Stimulated activated CD4-positive, alpha-beta T cell treated with anti-CD3 and anti-CD28 coated beads, Interleukin-4, amount 100 ng/mL, for 4 hours (primary cell): Measurements from ENCODE around the gene TUFT1.
A peak's percentile ranks its signal among the peaks of the same experiment; 100 is the strongest.

Source experiments
- DNase-seq, 2 experiments: peaks; one replicate each; pipeline ENCODE4 v3.0.0-alpha.2; 2020

TUFT1 gene

DNA sequence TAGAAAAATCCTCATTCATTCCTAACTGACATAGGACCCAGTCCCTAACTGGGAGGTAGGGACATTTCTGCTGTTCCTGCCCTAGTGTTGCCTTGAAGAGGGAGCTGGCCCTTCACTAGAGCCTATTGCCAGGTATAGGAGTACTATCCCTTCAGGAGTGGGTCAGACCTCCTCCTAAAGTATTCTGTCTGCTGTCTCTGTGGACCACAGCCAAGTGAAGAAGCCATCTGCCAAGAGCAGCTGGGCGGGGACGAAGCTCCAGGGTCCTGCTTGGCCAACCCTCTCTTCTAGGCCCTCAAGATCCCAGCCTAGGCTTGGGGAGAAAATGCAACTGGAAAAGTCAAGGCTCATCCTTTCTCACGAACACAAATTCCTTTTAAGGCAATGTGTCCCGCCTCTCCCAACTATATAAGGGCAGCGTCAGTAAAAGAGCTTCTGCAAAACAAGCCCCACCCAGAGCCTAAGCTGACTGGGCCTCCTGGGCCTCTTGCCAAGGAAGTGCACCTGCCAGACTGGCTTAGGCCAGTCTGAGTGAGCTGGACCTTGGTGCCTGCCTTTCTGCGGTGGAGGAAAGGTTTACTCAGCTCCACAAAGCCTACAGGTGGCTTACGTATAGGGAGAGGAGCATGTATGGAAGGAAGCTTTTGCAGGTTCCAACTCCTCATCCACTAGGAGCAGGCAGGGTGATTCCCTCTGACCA is 638 bp upstream of the TUFT1 start:
- peak in 1 of 2 experiments; percentile 22 for DNase-seq

DNA sequence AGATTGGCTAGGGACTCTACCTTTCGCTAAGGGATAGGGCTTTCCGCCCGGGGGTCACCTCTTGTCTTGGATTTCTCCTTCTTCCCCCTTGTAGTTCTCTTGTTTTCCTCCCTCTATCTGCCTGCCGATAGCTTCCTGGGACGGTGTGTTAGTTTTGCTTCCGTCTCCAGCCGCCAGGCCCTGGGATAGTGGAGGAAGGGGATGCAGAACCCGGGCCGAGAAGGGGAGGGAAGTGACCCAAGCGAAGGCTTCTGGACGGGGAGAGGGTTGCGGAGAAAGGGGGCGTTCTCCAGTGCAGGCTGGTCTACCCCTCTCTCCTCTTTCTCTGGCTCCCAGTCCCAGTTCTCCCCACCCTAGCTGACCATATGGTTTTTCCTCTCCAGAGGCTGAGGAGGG is 871 bp downstream of the TUFT1 start:
- DNase-seq, result no peak

DNA sequence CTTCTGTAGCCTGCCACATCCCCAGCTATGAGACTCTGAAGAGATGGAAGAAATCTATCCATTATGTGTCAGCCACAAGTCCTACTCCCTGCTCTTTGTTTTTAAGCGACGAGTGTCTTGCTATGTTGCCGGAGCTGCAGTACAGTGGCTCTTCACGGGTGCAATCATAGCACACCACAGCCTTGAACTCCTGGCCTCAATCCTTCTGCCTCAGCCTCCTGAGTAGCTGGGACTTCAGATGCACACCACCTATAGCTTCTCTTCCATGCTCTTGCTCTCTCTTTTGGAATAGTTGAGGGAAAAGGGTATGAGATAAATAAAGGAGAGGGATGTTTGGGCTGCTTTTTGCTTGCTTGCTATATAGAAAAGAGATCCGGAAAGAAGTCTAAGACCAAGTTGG is 1.6 kb downstream of the TUFT1 start:
- DNase-seq, result no peak

DNA sequence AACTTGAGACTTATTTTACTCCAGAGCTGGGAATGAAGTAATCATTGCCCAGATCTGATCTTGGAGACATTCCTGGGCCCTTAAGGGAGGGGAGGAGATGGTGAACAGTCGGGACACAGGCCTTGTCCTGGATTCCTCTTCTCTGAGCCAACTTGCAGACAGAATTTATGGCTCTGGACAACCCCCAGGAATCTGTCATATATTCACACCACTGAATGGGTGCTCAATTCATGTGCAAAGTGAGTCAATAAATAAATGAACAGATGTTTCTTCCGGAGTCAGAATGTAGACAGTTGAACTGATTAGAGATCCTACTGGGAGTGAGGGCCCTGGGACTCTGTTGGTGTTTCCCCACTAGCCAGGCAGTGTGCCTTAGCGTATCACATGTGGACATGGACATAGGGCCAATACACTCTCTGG is 2.6 kb downstream of the TUFT1 start:
- no peak for DNase-seq

DNA sequence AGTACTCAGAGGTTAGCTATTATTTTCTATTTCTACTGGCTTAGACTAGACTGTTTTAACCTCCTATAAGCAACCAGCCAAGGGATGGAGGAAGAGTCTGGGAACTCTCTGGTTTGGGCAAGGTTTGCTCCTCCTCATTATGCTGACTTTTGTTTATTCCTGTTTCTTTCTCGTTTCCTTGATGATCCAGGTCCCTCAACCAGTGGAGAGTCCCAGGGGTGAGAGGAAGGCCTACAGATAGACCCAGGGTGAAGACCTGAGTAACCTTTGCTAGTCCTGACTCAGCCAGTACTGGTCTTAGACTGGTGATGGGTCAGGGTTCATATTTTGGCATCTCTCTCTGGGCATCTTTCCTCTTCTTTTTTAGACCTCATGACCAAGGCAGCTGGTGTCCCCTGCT is 5.4 kb downstream of the TUFT1 start:
- DNase-seq, result no peak

DNA sequence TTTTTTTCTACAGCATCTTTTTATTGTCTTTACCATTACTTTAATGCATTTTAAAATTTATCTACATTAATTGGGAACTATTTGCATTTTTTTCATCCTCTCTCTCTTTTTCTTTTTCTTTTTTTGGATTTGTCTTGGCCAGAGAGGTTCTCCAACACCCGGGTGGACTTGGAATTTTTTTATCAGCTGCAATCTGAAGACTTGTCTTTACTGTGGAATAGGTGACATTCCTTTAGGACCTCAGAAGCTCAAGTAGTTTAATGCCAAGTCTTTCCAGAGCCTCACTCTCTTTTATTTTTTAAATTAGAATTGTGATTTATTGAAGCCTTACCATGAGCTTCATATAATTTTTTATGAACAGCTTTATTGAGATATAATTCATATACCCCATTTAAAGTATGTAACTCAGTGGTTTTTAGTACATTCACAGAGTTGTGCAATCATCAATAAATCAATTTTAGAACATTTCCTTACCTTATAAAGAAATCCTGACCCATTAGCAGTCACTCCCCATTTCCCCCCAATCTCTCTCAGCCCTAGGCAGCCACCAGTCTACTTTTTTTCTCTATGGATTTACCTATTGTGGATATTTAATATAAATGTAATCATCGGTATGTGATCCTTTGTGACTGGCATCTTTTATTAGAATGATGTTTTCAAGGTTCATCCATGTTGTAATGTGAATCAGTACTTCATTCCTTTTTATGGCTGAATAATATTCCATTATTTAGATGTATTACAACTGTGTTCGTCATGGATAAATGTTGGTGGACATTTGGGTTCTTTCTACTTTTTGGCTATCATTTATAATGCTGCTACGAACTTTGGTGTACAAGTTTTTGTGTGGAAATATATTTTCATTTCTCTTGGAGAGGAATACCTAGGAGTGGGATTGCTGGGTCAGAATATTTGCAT is 6.2 kb downstream of the TUFT1 start:
- DNase-seq, result no peak

DNA sequence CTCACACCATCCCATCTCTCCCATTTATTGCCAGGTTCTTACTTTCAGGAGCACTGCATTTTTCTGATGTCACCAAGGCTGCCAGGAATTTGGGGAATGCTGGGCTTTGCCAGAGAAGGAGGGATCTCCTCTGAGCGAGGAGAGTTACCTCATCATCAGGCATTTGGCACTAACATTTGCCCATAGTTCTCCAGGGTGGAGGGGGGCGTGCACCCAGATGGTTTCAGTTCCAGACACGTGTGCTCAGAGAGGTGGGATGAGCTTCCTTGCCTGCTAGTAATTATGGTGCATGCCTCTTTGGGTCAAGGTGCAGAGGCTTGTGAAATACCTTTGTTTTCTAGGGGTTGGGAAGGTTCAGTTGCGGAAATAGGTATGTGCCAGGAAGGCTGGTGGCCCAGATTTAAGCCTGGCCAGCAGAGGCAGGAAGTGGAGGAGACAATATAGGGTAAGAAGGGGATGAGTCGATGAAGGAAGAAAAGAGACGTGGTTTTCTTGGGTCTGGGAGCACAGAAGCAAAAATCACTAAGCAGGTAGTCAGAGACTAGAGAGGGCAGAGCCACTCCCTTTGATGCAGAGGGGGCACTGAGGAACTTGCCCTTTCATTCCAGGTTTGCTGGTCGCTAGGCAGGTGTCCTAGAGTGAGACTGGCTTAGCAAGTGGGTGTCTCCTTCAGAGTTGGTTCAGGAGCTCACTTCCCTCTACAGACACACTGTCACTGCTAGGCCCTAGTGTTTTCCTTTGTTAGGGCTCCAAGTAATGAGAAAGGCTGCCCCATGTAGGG is 7.2 kb downstream of the TUFT1 start:
- no peak for DNase-seq

DNA sequence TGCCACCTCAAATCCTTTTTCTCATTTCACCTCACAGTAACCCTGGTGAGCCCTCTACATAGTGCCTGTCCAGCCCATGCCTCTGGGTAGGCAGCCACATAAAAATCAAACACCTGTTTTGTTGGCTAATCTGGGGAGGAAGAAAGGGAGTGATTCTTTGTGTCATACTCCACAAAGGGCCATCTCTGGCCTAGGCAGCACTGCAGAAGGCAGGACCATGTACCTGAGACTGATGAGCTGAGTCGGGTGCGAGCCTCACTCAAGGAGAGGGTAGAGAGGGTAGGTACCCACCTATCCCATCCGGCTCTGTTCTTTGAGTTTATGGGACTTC is 7.8 kb downstream of the TUFT1 start:
- no peak for DNase-seq

DNA sequence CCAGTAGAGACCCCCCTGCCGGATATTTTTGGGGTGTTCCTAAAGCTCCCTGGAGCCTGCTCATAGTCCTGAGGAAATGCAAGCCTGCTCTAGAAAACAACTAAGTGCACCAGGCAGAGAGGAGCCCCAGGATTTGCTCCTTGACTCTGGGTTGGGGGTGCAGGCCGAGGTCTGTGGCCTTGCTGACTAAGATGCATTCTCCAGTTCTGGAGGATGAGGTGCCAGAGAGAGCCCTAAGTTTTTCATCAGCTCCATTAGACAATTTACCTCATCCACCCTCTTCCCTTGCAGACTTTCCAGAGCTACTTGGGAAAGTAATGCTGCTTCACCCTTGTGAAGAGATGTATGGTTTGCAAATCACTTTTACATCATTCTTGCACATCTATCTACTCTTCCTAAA is 9.1 kb downstream of the TUFT1 start:
- no peak for DNase-seq

DNA sequence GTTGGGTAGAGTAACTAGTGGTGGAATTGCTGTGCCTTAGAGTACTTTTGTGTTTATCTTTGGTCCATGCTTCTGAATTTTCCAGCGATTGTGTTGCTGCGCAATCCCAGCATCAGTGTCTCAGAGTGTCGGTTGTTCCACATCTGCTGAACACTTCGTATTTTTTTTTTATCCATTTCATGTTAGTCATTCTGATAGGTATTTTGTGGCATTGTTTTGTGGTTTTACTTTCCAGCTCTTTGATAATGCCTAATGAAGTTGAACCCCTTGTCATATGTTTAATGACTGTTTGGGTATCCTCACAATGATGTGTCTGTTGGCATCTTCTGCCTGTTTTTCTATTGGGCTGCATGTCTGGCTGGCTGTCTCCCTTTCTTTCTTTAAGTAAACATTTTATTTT is 13.6 kb downstream of the TUFT1 start:
- no peak for DNase-seq

DNA sequence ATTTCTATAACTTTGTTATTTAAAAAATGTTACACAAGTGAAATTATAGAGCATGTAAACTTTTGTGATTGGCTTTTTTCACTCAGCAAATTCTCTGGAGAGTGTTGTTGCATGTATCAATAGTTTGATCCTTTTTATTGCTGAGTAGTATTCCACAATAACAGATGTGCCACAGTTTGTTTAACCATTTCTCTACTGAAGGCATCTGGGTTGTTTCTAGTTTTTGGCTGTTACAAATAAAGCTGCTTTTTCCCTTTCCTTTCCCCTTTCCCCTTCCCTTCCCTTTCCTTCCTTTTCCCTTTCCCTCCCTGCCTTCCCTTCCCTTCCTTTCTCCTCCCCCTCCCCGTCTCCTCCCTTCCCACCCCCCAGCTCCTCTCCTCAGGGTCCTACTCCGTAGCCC is 15.9 kb downstream of the TUFT1 start:
- no peak for DNase-seq

DNA sequence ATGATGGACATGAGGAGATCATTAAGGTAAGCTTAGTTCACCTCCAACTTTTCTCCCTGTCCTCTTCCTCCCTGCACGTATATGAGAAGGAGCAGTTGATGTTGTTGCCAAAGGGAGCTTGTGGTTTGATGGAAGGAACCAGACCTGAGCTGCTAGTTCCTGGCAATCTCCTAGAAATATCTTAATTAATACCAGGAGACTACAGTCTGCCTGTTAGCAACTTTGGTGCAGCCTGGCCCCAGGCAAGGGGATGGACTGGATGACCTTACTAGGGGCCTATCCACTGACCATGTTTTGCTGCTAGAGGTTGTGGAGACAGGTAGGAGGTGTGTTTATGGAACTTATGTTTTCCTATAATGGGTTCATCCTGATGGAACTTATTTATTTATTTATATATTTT is 22.6 kb downstream of the TUFT1 start:
- no peak for DNase-seq

DNA sequence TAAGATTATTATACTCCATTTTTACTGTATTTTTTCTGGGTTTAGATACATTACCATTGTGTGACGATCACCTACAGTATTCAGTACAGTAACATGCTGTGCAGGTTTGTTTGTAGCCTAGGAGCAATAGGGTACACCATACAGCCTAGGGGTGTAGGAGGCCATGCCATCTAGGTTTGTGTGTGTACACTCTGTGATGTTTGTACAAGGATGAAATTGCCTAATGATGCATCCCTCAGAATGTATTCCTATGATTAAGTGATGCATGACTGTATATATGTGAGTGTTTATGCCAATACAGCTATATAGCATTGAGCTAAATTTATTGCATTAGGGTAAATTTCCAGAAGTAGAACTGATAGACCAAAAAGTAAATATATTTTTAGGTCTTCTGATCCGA is 23.3 kb downstream of the TUFT1 start:
- no peak for DNase-seq

DNA sequence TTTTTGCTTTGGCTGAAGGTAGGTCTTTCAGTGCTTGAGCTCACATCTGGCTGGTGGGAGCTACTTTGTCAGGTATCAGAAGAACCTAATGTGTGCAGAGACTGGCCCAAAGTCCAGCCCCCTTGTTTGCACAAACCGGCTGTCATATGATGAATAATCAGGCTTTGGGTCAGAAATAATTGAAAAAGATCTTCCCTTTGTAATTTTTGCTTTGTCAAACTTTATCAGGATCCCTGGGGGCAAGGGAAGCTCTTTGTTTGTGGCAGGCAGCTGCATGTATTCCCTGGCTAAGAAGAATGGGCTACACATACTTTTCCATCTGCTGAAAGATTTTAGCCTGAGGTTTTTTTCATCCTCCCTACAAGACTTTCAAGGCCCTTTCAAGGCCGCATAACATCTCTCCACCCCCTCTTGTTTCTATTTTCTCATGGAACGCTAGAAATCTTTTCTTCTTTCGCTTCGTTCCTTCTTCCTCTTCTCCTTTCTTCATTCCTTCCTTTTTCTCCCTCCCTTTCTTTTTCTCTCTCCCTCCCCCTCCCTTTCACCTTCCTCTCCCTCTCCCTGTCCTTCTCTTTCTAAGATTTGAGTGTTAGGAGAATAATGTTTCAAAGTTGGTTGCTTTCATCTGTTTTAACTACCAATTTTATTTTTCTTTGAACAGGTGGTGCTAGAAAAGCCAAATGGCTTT is 25.5 kb downstream of the TUFT1 start:
- DNase-seq, result no peak

DNA sequence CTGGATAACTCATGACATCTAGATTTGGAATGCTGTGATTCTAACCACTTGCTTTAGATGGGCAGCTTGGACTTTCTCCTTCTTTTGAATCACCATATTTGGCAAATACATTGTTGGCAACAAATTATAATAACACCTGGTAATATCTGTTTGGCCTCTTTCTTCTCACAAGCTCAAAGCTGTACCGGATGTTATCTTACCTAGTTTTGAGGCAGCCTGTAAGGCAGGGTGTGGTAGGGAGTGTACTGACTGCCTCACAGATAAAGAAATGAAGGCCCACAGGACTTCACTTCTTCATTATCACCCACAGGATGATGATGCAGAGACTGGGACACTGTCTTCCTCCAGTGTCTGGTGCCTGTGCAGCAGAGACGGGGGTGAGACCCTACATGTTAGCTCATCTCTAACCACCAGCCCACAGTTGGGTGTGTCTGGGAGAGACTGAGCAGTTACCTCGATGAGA is 28.5 kb downstream of the TUFT1 start:
- DNase-seq, result peak in 1 of 2 experiments; percentile 47

DNA sequence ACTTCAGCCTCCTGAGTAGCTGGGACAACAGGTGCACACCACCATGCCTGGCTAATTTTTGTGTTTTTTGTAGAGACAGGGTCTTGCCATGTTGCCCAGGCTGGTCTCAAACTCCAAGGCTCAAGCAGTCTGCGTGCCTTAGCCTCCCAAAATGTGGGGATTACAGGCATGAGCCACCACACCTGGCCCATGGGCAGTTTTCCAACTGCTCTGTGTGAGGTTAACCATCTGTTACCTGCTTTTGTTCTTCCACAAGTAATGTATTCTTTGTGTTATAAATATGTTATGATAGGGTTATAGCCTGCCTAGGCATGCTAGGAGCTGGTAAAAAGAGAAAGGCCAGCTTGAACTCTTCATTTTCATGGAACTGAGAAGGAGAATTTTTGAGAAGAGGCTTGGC is 30.7 kb downstream of the TUFT1 start:
- no peak for DNase-seq

DNA sequence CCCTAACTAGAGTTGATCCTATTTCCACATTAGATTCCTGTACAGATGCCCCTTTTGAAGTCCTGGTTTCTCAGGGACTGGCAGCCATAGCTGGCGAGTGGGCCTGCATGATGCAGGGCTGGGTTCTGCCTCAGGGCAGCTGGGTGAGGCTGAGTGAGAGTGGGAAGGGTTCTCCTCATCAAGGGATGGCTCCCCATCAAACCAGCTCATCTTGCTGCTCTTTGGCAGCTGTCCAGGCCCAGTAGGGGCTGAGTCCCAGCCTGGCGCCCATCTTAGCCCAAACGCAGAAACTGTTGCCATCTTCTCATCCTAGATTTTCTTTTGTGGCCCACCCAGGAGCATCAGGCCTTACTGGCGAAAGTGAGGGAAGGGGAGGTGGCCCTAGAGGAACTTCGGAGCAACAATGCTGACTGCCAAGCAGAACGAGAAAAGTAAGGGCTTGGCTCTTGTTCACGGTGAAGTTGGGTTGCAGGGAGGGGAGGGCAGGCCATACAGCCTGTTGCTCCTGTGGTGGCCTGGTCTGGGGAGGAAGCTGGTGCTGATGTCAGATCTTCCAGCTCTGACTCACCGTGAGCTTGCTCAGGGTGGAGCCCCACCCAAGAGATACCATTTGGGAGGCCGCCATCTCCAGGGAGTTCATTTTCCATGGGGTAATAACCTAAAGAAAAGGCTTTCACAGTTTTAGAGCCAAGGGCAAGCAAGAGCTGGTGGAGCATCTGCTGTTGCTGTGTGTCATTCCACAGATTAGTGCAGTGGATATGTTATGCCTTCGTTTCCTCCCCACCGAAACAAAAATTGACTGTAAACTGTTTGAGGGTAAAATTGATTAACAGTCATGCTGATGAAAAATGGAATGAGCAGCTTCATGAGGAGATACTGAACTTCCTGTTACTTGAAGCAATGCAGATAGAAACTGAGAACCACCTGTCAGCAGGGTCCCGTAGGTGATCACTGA is 34.7 kb downstream of the TUFT1 start:
- DNase-seq, result no peak

DNA sequence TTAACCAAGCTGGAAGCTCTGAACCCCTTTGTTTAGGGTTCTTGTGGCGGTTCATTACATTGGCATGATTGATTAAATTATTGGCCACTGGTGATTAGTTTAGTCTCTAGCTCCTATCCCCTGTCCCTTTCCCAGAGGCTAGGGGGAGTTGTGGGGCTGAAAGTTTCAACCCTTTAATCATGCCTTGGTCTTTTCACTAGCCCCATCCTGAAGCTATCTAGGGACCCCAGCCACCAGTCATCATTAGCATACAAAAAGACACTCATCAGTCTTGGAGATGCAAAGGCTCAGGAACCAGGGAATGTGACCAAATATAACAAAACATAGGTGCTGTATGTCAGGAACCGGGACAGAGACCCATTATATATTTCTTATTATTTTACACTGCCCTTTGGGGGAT is 37.1 kb downstream of the TUFT1 start:
- DNase-seq, result no peak

DNA sequence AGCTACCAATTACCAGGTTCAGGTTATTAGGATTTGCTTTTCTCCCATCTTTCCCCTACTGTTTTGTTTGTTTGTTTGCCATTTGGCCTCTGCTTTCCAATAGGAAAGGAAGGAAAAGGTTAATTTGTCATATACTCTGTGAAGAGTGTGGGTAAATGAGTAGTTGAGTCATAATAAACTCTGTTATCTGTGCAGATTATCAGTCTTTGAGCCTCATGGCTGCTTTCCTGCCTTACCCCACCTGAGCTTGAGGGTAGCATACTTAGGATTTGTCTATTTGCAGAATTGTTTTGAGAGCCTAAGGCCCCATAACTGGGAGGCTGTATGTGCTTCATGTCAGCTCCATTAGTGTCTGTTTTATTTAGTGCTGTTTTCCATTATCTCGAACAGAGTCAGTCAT is 38.8 kb downstream of the TUFT1 start:
- DNase-seq, result no peak

DNA sequence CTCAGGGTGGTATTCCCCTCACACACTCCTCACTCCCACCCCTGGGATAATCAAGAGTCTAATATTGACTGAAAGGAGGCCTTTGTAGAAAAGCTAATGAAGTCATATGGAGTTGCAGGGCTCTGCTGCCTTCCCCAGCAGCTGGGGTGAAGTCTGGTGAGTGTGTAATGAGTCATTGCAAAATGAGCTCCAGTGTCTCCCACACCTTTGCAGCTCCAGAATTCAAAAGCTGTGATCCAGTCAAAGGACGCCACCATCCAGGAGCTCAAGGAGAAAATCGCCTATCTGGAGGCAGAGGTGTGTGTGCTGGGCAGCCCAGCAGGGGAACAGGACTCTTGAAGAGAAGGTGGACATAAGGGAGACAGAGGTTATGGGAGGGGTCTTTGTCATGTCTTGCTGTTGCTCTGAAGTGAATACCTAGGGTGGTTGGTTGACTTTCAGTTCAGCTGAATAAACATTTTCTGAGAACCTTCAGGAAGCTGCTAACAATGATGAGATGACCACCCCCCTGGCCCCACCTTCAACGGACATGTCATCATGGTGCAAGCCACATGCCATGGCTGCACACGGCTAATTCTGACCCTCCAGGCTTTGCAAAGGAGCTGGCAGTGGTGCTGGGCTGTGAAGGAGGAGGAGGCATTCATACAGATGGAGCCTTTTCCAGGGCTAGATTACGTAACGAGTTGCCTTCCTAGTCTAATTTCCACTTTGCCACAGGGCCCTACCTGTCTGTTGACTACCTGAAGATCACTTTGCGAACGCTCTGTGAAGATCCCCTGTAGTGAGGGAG is 39.5 kb downstream of the TUFT1 start:
- DNase-seq, result no peak

DNA sequence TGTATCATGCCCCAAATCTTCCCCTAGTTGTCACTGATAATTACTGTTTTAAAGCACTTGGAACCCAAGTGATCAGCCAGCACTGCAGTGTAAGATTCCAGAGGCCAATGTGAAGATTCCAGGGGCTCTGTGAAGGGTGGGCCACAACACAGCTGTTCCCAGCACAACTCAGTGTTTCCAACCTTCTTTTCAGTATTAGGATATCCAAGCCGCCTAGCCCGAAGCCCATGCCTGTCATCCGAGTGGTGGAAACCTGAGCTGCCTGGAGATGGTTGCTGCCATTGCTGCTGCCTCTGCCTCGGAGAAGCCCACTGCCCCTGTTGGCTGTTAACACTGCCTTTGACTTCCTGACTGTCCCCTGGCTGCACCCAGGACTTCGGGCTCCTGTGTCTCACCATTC is 41.3 kb downstream of the TUFT1 start:
- no peak for DNase-seq
